ENCODE results near the gene DCTN2. TPM values are rescaled to one million over a fixed set of nuclear protein-coding genes. Genes with fewer than 3 reads are reported as not detected.

The DCTN2 gene
- total and polyA plus RNA-seq, 4 donors, result 28.5 to 66.6 (median 31.2) TPM

- Histone ChIP-seq H3K9ac (ENCODE audit: low read depth in 1 of 2, low read length in 2 of 2) (no peak overlapping the region), H3K27me3 (ENCODE audit: control insufficient read depth in 4 of 4, insufficient read depth in 4 of 4, low read length in 3 of 4) (no peaks in the 10 kb centered on the region), H3K9me3 (ENCODE audit: control insufficient read depth in 4 of 4, low read length in 3 of 4) (no peaks in the 10 kb centered on the region), H3K4me3 (ENCODE audit: low read depth in 1 of 3, low read length in 3 of 3) (no peak overlapping the region), H3K4me1 (ENCODE audit: control insufficient read depth in 4 of 4, insufficient read depth in 4 of 4, low read length in 3 of 4) (peaks cover 0 to 9% (median 4%) of the 10 kb centered on the region in 4 donors), H3K27ac (ENCODE audit: low read depth in 1 of 2, low read length in 2 of 2) (no peak overlapping the region), H3K36me3 (ENCODE audit: control insufficient read depth in 4 of 4, insufficient read depth in 3 of 4, low read depth in 1 of 4, low read length in 3 of 4) (no peaks in the 10 kb centered on the region)
- WGBS, result 88% methylated on average over 1 of the region's 1 CpG
- no peak for TF ChIP-seq CTCF (IDR thresholded peaks at IDR 0.05; ENCODE audit: low read depth, low read length, missing input control)
- TF ChIP-seq RAD21 (IDR thresholded peaks at IDR 0.05), result no peak
- no peak for TF ChIP-seq REST (IDR thresholded peaks at IDR 0.05)
- no peak for TF ChIP-seq TAF1 (conservative IDR thresholded peaks at IDR 0.05)
- no peak for TF ChIP-seq ATF3 (IDR thresholded peaks at IDR 0.05)
- TF ChIP-seq RXRA (IDR thresholded peaks at IDR 0.05), result no peak
- TF ChIP-seq YY1 (IDR thresholded peaks at IDR 0.05), result no peak
- TF ChIP-seq SP1 (IDR thresholded peaks at IDR 0.05), result no peak
- no peak for DNase-seq (ENCODE audit: low spot score)
Measured at GRCh38 chr12:57581802-57582201, 34.8 kb upstream of the DCTN2 start.

GRCh38 chr12:57580466-57580795, 33.4 kb upstream of the DCTN2 start:
- DNase-seq (ENCODE audit: low spot score), result no peak
- Histone ChIP-seq H3K36me3 (ENCODE audit: control insufficient read depth in 4 of 4, insufficient read depth in 3 of 4, low read depth in 1 of 4, low read length in 3 of 4) (no peaks in the 10 kb centered on the region), H3K27me3 (ENCODE audit: control insufficient read depth in 4 of 4, insufficient read depth in 4 of 4, low read length in 3 of 4) (no peaks in the 10 kb centered on the region), H3K27ac (ENCODE audit: low read depth in 1 of 2, low read length in 2 of 2) (no peak overlapping the region), H3K9ac (ENCODE audit: low read depth in 1 of 2, low read length in 2 of 2) (no peak overlapping the region), H3K9me3 (ENCODE audit: control insufficient read depth in 4 of 4, low read length in 3 of 4) (no peaks in the 10 kb centered on the region), H3K4me1 (ENCODE audit: control insufficient read depth in 4 of 4, insufficient read depth in 4 of 4, low read length in 3 of 4) (peaks cover 0 to 2% (median 0%) of the 10 kb centered on the region in 4 donors), H3K4me3 (ENCODE audit: low read depth in 1 of 3, low read length in 3 of 3) (no peak overlapping the region)
- 90% methylated on average over 4 of the region's 4 CpGs for WGBS
- no peak for TF ChIP-seq ZBTB33 (IDR thresholded peaks at IDR 0.05)
